HG02759 (cell line): ENCODE data around the gene JAK2.
"Not testable (repeated sequence)": the region's sequence is repeated elsewhere in the genome, so short reads cannot be mapped to it uniquely, and the experiment has no call there.

ENCODE experiments used
- ATAC-seq: cut with Tn5 transposase; IDR thresholded peaks from one replicate; pipeline ENCODE4 v1.9.1; 2021; ENCODE audit warnings: mild to moderate bottlenecking, moderate library complexity; ENCODE audit not compliant: unreplicated experiment

JAK2 gene

GRCh38 chr9:4980086-4980727 is 4.9 kb upstream of the JAK2 start:
- no peak for ATAC-seq

- no peak for ATAC-seq
Measured at GRCh38 chr9:4982721-4983482, 2.2 kb upstream of the JAK2 start.

DNA sequence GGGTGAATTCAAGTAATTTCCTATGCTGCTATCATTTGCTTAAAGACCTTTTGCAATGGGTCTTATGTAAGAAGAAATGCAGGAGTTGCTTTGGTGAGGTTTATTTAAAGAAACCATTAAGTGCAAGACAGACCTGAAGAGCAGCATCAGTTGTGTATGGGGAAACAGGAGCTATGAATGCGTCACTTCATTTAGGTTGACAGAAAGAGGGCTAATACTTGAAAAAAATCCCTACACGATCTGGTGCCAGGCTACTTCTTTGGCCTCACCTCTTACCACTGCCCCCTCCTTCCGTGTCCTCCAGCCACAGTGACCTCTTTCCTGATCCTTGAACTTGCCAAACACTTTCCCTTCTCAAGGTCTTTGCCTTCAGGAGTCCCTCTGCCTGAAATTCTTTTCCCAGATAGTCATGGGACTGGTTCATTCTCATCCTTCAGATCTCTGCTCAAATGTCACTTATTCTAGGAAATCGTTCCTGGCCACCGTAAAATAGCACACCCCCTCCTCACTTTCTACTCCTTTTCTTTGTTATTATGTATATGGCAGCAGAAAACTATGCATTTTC is 1.4 kb upstream of the JAK2 start:
- no peak for ATAC-seq

DNA sequence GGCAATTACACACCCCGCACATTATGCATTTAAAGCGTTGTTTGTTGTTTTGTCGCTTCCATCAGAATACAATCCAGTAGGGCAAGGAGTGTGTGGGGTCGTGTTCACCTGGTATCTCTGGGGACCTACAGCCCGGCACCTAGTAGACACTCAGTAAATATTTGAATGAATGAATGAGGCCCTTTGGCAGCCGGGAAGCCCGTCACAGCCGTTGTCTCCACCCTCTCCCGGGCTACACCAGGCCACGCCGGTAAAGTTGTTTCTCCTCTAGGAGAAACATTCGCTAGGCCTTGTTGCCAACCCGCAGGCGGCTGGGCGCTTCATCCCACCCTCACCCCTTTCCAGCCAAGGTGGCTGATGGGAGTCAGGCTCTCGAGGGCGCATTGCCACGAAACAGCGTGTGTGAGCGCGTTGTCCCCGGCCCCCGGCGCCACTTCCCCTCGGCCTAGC is 876 bp upstream of the JAK2 start:
- ATAC-seq, result peak; percentile 5

GRCh38 chr9:4985386-4986266 is 554 bp downstream of the JAK2 start:
- no peak for ATAC-seq

DNA sequence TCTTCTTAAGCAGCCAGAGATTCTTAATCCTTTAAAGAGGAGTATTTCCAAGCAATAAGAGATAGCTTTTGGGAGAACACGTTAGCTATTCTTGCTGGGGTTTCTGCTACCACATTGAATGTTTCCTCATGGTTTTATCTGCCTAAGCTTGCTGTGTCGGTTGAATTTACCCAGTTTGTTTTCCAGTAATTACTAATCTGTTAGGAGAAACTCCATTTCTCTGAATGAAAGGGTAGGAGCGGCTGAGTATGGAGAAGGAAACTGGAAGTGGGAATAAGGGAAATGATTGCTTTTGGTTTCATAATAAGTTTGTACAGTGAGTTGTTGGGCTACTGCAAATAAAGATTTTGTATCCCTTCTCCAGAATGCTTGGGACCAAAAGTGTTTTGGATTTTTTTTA is 1.2 kb downstream of the JAK2 start:
- ATAC-seq, result no peak

DNA sequence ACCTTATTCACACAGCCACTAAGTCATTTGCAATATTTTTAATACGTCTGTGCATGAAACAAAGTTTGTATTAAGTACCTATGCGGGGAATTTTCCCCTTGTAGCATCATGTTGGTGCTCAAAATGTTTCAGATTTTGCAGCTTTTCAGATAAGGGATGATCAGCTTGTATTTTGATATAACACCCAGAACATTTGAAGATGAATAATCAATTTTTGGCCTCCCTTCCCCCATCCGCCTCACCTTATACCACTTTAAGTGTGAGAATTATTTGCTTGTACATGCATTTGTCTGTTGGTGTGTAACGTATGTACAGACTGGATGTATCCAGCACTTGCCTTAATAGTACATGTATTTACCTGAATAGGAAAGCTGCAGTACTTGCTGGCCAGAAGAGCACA is 1.7 kb downstream of the JAK2 start:
- ATAC-seq, result no peak

GRCh38 chr9:4987961-4988421 is 2.9 kb downstream of the JAK2 start:
- ATAC-seq, result no peak

- no peak for ATAC-seq
Measured at GRCh38 chr9:4992872-4993271, 7.8 kb downstream of the JAK2 start.

DNA sequence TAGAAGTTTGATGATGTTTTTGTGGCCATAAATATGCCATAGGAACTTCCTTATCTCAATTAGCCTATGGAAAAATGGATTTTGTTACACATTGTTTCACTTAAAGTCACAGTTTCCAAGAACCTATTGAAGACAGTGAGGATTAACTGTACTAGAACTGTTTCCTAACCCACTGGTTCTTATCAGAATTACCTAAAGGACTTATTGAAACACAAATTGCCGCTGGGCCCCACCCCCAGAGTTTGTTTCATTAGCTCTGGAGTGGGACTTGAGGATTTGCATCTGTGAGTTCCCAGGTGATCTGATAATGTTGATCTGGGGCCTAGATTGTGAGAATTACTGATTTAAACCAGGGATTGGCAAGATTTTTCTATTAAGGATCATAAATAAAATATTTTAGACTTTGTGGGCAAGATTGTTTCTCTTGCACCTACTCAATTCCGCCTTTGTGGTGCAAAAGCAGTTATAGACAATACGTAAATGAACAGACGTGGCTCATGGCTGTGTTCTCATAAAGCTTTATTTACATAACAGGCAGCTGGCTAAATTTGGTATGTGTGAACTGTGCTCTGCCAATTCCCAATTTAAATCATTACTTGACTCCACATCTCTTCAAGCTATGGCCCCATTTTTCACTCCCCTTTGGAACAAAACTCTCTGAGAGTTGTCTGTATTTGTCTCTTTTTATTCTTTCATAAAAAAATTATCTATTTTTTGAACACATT is 9.3 kb downstream of the JAK2 start:
- ATAC-seq, result no peak

- ATAC-seq, result no peak
Measured at GRCh38 chr9:4997196-4997595, 12.1 kb downstream of the JAK2 start.

DNA sequence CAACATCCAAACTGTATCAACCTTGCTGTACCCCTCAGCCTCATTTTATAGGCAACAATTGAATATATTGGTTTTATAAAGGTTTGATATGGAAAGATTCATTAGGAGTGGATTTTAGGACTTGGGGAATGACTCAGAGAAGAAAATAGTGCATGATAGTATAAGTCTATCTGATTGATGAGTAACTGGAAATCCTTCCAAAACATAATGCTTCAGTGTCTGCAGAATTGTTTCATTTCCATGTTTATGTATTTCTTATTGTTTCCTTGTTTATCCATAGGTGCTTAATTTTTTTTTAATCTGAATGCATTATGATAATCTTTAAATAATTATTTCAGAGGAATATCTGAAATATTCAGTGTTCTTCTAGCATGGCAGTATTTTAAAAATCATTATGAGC is 12.6 kb downstream of the JAK2 start:
- ATAC-seq, result no peak

DNA sequence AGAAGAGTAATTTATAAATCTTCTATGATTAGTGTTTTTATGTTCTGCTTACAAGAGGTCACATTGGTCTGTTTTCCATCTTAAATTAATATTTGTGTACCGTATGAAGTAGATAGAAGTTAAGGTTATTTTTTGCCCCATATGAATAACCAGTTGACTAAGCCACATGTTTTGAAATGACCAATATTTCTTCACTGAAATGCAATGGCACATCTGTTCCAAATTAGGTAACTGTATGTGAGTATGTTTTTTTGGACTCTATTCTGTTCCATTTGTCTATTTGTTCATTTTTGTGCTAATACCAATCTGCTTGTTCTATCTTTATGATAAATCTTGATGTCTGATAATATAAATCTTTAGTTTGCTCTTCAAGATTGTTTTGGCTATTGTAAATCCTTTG is 17.7 kb downstream of the JAK2 start:
- no peak for ATAC-seq

DNA sequence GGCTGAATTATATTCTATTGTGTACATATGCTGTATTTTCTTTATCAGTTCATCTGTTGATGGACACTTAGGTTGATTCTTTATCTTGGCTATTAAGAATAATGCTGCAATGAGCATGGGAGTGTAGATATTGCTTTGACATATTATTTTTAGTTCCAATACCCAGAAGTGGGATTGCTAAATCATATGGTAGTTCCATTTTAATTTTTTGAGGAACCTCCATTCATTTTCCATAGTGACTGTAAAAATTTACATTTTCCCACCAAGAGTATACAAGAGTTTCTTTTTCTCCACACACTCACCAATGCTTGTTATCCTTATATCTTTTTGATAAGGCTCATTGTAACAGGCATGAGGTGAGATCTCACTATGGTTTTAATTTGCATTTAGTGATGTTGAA is 19.4 kb downstream of the JAK2 start:
- ATAC-seq, result no peak

DNA sequence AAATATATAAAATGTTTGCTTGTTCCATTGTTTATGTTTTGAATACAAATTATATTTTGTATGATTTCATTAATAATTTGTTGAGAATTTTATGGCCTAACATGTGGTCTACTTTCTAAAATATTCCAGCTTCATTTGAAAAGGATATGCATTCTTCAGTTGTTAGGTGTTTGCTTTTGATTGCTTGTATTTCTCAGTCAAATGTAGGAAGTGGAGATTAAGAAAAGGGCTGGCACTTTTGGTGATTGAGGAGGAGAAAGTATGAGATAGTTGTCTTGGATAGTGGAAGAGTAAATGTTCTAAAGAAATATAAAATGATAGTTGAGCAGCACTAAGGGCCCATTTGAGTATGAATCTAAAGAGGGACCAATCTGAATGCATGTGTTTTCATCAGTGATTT is 23.1 kb downstream of the JAK2 start:
- ATAC-seq, result no peak

DNA sequence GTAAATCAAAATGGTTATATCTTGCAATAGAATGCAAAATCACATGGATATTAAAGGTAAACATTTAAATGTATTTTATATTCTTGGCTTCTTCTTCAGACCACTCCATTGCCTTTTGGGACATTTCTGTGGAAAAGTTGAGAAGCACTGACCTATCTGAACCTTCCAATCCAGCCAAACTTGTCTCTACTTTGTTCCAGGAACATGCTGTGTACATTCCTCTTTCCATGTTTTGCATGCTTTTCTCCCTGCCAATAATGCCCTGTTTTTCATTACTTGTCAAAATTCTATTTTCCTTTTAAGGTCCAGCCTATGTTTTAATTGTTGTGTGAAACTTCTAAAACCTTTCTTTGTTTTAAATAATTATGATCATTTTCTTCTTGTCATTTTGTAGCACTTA is 28.3 kb downstream of the JAK2 start:
- no peak for ATAC-seq

GRCh38 chr9:5015934-5016333 is 30.9 kb downstream of the JAK2 start:
- no peak for ATAC-seq

- no peak for ATAC-seq
Measured at GRCh38 chr9:5025416-5025815, 40.3 kb downstream of the JAK2 start.

DNA sequence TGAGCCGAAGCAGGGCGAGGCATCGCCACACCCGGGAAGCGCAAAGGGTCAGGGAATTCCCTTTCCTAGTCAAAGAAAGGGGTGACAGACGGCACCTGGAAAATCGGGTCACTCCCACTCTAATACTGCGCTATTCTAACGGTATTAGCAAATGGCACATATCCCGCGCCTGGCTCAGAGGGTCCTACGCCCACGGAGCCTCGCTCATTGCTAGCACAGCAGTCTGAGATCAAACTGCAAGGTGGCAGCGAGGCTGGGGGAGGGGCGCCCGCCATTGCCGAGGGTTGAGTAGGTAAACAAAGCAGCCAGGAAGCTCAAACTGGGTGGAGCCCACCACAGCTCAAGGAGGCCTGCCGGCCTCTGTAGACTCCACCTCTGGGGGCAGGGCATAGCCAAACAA is 46.9 kb downstream of the JAK2 start:
- ATAC-seq, result not testable (repeated sequence)

- no peak for ATAC-seq
Measured at GRCh38 chr9:5040730-5041389, 55.8 kb downstream of the JAK2 start.
